Stimulated activated CD4-positive, alpha-beta T cell treated with anti-CD3 and anti-CD28 coated beads, TNF-alpha, amount 100 ng/mL, for 24 hours (primary cell): Measurements from ENCODE around the gene TPT1.
A peak's percentile ranks its signal among the peaks of the same experiment; 100 is the strongest.
"Not testable (repeated sequence)": the region's sequence is repeated elsewhere in the genome, so short reads cannot be mapped to it uniquely, and the experiment has no call there.

Source experiments
- DNase-seq, 3 experiments: peaks; one replicate each; pipeline ENCODE4 v3.0.0-alpha.2; 2020; ENCODE audit warnings: low read depth in 3 of 3

TPT1 gene

DNA sequence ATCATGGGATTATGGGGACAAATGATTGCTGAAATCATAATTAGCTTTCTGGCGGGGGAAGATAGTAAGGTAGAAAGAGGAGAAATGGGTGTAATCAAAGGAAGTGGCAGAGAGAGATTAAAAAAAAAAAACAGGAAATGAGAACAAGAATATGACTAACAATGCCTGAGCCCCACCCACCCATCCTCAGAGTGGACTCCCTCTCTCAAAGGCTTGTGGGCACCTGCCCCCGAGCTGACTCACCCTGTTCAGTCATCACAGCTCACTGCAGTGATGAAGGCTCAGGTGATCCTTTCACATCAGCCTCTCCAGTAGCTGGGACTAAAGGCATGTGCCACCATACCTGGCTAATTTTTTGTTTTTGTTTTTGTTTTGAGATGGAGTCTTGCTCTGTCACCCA is 26.4 kb upstream of the TPT1 start:
- peak; percentile 76 to 89 (median 86) for DNase-seq

DNA sequence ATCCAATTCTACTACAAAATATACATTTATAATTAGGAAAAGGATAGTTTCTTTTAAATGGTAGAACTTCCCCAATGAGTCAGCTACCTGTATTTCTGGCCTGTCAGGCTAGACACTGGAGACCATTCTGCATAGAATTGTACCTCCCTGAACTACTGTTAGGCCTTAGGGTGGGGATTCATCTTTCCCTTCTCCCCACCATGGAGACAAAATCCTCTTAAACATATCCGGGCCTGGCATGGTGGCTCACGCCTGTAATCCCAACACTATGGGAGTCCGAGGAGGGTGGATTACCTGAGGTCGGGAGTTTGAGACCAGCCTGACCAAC is 24.5 kb upstream of the TPT1 start:
- DNase-seq: no peak

DNA sequence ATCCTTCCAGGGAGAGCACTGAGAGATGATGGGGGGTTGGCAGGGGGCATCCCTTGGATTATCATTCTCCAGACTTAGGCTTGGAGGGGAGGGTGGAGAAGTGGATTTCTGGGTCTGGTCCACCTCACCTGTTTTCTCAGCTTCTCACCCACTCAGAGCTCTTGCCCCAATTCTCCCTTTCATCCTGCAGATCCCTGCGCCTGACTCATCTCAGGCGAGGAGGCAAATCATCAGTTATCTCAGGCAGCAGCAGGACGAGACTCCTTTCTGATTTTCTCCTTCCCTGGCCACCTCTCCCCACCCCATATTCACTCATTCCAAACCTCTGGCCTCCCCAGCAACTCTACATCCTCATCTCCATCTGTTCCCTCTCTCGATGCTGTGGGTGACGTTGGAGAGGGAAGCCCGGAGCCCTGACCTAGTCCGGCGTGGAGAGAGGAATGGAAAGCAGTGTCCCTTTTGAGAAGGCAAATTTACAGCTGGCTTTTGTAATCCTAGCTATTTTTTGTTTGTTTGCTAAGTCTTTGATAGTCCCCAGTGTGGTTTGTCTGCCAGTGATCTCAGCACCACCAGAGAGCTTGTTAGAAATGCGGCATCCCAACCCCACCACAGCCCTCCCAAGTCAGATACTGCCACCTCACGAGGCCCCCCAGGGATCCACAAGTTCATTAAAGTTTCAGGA is 24.0 kb upstream of the TPT1 start:
- no peak for DNase-seq

DNA sequence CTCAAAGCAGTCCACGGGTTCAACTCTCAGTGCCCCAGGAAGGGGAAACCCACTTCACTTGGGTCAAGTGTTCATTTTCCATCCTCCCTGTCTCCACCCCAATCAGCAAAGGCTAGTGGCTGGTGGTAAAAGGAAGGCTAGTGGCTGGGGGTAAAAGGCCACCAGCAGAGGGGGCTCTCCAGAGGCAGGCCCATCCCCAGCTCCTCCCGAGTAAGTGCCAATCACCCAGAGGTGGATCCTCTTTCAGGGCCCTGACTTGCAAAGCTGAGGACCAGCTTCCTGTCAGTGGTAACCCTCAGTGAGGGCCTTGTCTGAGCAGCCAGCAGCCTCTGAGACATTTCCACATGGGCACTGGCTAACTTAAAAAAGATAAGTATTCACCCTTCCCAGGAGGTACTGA is 22.0 kb upstream of the TPT1 start:
- no peak for DNase-seq

DNA sequence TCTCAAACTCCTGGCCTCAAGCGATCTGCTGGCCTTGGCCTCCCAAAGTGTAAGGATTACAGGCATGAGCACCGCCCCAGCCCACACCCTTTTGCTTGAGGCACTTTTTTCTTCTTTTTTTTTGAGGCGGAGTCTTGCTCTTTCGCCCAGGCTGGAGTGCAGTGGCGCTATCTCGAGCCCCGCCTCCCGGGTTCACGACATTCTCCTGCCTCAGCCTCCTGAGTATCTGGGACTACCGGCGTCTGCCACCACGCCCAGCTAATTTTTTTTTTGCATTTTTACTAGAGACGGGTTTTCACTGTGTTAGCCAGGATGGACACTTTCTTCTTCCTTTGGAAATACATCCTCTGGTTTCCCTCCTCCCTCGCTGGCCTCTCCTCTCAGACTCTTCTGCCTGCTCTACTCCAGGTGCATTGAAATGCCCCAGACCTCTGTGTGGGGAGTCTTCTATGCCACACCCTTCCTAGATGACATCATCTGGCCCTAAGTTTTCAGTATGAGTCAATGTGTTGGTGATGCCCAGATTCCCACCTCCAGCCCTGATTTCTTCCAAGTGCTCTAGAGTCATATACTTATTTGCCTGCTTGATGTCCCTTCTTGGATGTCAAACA is 20.7 kb upstream of the TPT1 start:
- no peak for DNase-seq

DNA sequence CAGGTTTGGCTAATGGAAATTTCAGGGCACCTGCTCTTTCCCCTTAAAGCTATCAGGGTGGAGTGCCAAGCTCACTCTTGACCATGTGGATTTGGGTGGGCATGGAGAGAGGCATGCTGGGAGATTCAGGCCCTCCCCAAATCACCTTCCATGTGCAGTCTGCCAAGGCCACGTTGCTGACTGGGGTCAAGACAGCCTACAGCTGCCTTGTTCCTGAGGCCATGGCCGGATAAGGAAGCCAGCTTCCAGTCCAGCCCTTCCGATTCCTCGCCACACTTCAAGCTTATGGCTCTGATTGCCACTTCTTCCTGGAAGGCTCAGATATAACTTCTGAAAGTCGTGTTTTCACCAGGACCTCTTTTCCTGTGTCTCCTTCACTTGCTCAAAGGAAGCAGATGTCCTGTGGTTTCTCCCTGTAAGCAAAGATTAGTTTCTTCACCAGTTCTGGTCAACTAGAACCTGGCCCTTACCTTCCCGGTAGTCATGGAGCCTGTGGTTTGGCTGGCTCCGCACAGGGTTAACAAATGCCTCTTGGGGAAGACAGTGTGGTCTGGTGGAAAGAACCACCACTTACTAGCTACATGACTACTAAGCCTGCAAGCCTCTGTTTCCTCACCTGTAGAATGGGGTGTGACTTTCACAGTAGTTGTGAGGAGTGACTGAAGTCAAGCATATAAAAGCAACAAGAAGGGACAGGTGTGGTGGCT is 16.1 kb upstream of the TPT1 start:
- no peak for DNase-seq

DNA sequence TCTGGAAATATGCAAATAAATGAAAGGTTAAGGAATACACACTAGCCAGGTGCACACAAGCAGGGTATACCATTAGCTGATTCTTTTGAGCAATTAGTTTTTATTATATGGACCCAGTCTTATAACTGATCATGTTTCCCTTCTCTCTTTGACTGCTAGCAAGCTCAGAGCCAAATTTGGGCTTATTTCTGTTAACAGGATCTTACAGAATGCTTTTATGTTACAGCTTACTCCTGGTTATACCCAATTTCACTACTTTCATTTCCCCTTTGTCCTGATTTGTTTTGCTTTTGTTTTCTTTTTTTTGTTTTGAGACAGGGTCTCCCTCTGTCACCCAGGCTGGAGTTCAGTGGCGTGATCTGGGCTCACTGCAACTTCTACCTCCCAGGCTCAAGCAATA is 12.9 kb upstream of the TPT1 start:
- no peak for DNase-seq

DNA sequence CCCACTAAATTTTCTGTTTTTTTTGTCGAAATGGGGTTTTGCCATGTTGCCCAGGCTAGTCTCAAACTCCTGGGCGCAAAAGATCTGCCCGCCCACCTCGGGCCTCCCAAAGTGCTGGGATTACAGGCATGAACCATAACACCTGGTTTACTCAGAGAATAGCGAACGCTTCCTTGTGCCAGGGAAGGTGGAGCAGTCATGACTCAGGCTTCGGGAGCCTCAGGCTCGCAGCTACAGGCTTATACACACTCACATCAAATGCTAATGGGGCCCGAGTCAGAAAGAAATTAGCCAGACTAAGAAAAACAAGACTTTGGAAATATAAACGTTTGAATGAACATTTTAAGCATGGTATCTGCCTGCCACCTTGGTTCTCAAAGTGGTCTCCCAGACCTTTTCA is 11.0 kb upstream of the TPT1 start:
- no peak for DNase-seq

DNA sequence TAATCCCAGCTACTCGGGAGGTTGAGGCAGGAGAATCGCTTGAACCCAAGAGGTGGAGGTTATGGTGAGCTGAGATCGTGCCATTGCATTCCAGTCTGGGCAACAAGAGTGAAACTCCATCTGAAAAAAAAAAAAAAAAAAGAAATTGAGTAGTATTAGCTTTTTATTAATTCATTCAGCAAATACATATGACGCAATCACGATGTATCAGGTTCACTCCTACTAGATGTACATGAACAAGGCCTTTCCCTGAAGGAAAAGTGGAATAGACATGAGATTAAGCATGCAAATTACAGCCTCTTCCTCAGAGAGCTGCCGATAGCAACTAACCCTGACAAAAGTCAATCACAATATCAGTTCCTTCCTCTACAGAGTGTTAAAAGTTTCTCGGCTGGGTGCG is 9.2 kb upstream of the TPT1 start:
- no peak for DNase-seq

DNA sequence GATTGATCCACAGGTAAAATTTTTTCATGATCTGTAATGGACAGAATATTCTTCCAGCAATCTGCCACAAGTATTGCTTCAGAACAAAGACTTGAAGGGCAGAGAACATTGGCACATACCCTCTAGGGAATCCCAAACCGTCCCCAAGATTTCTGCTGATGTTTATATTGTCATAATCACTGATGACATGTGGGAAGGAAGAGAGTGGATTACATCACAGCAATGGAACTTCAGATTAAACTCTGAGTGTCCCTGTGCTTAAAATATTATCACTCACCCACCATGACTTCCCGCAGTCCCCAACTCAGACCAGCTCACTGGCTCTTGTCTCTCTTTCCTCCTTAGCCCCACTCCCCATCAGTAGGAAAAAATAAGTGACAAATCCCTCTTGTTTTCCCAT is 8.5 kb upstream of the TPT1 start:
- DNase-seq: no peak

DNA sequence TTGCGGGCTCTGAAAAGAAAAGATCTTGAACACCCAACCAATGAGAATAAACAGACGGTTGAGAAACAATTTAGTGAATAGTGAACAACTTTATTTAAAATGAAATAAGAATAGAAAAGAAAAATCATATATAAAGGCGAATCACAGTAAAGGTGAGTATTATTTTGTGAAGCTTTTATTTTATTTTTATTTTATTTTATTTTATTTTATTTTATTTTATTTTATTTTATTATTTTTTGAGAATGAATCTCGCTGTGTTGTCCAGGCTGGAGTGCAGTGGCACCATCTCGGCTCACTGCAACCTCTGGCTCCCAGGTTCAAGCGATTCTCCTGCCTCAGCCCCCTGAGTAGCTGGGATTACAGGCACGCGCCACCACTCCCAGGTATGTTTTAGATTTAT is 3.1 kb upstream of the TPT1 start:
- not testable (repeated sequence) for DNase-seq

DNA sequence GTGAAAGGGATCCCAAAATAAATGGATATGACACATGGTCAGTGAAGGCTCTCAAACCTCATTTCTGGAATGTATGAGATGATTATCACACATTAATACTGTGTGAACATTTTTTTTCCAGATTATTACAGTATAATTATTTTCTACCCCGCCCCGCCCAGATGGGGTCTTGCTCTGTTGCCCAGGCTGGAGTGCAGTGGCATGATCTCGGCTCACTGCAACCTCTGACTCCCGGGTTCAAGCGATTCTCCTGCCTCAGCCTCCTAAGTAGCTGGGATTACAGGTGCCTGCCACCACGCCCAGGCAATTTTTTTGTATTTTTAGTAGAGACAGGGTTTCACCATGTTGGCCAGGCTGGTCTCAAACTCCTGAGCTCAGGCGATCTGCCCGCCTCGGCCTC is 2.1 kb upstream of the TPT1 start:
- DNase-seq: not testable (repeated sequence)

DNA sequence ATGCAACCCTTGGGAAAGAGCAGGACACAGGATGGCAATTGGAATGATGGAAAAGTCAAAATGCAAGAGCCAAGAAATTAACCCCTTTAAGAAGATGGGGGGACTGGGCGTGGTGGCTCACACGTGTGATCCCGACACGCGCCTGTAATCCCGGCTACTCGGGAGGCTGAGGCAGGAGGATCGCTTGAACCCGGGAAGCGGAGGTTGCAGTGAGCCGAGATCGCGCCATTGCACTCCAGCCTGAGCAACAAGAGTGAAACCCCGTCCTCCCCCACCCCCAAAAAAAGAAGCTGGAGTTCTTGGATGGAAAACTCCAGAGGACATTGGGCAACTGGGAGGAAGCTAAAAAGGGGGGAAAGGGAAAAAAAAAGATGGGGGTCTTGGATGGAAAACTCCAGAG is 1.7 kb upstream of the TPT1 start:
- not testable (repeated sequence) for DNase-seq

DNA sequence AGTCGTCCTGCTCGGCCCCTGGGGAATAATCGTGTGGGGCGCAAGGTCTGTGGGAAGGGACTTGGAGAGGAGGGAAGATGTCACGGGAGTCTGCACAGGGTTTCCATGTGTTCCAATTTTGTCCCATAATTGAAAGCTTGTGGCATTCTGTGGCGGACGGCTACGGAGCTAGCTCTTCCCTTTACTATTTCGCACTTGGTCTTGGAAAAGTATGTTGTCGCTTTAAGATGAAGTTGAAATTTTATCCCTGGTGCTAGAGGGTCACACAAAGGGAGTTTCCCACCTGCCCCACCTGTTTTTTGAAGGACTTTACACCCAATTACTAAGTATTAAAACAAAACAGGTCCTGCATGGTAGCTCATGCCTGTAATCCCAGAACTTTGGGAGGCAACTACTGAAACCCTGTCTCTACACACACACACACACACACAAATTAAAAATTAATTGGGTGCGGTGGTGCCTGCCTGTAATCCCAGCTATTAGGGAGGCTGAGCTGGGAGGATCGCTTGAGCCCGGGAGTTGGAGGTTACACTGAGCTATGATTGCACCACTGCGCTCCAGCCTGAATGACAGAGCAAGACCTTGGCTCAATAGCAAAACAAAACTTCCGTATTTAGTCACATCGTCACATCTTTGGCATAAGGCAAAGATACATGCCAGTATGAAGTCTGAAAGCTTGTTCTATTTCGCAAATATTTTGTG is 967 bp upstream of the TPT1 start:
- no peak for DNase-seq

DNA sequence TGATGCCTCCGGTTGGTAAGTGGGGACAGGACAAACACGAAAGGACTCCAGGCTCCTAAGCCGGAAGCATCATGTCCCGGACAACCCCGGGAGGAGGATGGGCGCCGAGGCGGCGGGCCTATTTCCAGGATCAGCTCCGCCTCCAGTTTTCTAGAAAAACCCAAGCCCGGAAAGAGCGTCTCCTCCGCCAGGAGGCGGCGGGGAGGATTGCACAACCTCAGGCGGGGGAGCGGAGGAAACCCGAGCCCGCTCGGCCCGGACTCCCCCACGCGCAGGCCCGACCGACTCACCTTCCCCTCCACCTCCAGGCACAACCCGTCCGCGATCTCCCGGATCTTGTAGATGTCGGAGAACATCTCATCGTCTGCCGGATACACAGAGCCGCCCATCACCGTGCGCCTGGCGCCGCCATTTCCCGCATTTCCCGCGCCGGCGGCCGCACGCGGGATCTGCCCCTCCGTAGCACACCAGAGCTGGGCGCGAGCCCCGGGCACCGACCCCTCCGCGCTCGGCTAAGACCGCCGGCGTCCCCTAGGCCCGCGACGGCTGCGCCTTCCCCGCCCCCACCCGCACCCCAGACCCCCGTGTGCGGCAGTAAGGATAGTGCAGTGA is 455 bp downstream of the TPT1 start:
- DNase-seq: peak; percentile 56 to 77 (median 71)

DNA sequence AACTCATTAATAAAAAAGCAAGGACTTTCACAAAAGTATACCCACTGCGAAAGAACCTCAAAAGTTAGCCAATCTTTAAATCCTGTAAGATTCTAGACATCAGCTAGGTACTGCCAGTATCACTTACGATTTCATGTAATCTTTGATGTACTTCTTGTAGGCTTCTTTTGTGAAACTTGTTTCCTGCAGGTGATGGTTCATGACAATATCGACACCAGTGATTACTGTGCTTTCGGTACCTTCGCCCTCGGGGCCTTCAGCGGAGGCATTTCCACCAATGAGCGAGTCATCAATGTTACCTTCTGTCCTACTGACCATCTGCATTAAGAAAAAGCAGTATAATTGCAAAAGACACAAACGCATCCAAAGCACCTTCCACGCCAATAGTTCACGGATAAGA is 1.1 kb downstream of the TPT1 start:
- DNase-seq: peak in 1 of 3 experiments; percentile 37

DNA sequence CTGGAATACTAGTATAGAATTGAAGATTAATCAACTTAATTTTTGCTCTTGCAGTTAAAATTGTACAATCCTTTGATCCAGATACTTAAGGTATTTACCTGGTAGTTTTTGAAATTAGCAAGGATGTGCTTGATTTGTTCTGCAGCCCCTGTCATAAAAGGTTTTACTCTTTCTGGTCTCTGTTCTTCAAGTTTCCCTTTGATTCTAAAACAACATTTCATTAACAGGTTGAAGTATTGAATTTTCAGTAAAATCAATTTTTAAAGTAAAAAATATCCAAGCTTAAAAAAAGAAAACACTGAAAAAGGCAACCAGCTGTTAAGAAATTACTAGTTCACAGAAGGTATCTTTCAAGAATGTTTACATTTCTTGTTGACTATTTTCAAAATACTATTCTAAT is 1.6 kb downstream of the TPT1 start:
- no peak for DNase-seq

DNA sequence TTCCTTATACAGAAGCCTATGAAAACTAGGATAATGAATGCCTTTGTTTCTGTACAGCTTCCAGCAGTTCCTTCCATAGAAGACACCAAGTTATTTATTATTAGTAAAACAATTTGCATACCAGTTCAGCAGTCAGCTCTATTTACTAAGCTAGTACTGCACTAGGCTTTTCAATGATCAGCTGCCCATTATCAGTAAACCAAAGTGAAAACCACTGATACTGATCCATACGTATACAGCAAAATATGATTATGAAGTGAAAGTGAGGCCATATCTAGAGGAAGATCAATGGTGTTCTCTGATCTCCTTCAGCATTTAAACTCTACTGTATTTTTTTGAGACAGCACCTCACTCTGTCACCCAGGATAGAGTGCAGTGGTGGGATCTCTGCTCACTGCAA is 3.2 kb downstream of the TPT1 start:
- no peak for DNase-seq

DNA sequence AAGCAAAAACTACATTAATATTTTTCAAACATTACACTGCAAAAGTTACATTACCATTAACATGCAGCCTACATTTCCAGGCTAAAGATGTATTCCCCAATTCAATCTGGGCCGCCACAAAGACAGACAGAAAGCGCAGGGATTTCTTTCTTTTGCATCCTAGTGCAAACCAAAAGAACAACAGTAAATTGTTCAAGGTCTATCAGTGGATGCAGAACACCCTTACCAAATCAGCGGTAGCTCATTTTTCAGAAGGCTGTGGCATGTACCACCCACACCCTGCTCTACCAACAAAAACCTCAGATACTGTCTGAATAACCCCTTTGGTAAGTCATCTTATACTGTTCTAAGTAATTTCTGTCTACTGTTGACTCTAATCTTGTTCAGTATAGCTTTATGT is 3.6 kb downstream of the TPT1 start:
- DNase-seq: no peak

DNA sequence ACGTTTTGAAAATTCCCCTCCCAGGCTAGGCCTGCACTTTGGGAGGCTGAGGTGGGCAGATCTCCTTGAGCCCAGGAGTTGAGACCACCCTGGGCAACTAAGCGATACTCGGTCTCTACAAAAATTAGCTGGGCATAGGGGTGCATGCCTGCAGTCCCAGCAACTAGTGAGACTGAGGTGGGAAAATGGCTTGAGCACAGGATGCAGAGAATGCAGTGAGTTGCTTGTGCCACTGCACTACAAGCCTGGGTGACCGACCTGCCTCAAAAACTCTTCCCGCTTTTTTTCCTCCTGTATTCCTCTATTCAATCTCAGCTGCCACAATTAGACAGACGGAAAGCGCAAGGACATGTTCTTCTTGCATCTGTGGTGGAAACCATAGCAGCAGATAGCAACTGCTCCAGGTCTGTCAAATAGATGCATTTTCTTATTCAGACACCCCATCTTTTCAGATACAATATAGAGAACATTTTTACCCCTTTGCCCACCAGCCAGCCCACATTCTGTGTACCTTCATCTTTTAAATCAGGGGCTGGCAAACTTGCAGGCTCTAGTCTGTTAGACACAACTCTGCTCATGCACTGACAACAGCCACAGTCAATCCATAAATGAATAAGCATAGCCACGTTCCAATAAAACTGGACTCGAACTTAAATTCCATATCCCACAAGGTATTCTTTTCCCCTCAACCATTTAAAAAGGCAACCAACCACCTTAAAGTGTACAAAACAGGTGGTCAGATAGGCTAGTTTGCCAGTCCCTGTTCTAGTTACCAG is 4.8 kb downstream of the TPT1 start:
- no peak for DNase-seq

DNA sequence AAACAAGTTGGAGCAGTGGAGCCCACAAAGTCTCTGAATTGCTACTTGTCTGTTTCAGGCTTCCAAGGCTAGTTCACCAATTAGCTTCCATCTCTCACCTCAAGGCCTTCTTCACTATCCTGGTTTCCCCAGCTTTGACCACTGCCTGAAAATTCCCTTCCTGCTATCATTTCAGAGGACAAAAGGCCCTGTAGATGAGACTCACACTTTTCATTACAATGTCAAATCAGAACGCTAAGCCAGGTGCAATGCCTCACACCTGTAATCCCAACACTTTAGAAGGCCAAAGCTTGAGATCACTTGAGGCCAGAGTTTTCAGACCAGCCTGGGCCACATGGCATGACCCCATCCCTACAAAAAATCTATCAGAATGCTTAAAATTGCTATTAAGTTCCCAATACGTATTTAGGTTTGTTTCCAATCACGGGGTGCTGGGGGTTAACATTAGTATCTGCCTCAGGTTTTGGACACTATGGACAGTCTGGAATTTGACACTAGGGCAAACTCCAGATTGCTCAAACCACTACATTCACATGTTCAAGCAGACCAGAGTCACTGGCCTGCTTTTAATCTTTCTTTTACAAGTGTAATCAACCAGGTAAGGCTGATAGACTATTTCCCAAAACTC is 5.5 kb downstream of the TPT1 start:
- no peak for DNase-seq
